Cardiac fibroblast (primary cell): ENCODE measurements around the gene ST8SIA3.

Source experiments
- DNase-seq, 2 donors: peaks; one replicate each; pipeline versions ENCODE4 v3.0.0 to v3.0.0-alpha.2; 2010; ENCODE audit warnings: low read depth in 2 of 2
- H3K4me3 ChIP-seq, 2 donors: replicated peaks in 1 of 2; 1 replicate in 1 of 2; 2 replicates in 1 of 2; pipeline ENCODE4 v1.5.1; 2011; ENCODE audit warnings: low read depth in 2 of 2, low read length in 2 of 2, mild to moderate bottlenecking in 2 of 2, moderate library complexity in 1 of 2
- CTCF ChIP-seq: IDR thresholded peaks from one replicate; pipeline ENCODE4 v1.5.1; 2011; ENCODE audit warnings: low read depth, mild to moderate bottlenecking, low read length, inconsistent platforms

The ST8SIA3 gene

DNA sequence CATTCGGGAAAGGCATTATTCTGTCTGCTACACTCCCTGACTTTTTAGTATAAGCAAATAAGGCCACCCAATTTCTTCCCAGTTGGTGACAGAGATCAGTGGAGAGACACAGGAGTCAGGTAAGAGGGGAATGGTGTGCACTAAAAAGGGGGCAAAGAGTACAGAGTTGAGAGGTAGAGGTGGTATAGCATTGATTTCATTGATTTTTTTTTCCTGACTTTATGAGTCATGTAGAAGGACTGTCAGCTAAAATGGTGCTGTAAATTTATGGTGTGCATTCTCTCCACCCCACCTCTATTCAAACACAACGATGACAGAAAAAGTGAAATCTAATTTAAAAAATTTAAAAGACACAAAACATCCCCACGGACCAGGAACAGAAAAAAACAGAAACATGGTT is 23.7 kb upstream of the ST8SIA3 start:
- no peak for TF ChIP-seq CTCF
- no peak overlapping the region for H3K4me3 ChIP-seq

DNA sequence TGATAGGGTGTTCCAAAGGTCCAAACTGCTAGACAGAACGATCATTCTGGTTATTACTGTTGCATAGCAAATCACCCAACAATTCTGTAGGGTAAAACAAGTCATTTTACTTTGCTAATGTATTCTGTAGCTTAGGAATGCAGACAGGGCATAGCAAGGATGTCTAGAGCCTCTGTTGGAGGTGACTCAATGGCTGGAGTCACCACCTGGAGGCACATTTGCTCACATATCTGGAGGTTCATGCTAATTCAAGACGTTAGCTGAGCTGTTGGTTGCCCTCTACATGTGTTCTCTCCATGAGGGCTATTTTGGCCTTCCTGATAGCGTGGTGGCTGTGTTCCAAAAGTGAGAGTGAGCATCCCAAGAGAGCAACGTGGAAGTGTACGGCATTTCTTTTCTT is 22.5 kb upstream of the ST8SIA3 start:
- TF ChIP-seq CTCF: no peak

More for the DNA sequence above, 23.7 kb upstream of the ST8SIA3 start:
- no peak for DNase-seq

GRCh38 chr18:57331718-57332117 is 20.6 kb upstream of the ST8SIA3 start:
- DNase-seq: no peak
- H3K4me3 ChIP-seq: no peak overlapping the region
- TF ChIP-seq CTCF: no peak

More for the DNA sequence above, 22.5 kb upstream of the ST8SIA3 start:
- H3K4me3 ChIP-seq: no peak overlapping the region
- no peak for DNase-seq

DNA sequence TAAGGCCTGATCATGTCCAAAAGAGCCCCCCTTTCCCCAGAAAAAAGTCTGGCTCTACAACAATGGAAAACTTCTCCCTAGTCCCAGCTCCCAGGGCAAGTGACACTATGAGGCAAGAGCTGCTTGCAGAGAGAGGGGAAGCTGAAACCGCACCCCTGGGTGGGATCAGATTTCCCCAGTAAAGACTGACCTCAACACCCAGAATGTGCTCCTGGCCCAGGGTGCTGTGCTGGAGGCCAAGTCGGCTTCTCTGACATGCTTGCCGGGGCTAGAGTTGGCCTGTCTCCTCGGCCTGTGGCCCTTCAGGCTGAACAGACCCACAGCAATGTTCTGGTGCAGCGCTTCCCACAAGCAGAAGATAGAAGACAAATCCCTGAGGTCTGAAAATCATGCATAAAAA is 18.4 kb upstream of the ST8SIA3 start:
- no peak for TF ChIP-seq CTCF
- DNase-seq: no peak
- H3K4me3 ChIP-seq: no peak overlapping the region

- no peak for DNase-seq
- no peak for TF ChIP-seq CTCF
- H3K4me3 ChIP-seq: no peak overlapping the region
Observed at GRCh38 chr18:57334383-57334782, 18.0 kb upstream of the ST8SIA3 start.

DNA sequence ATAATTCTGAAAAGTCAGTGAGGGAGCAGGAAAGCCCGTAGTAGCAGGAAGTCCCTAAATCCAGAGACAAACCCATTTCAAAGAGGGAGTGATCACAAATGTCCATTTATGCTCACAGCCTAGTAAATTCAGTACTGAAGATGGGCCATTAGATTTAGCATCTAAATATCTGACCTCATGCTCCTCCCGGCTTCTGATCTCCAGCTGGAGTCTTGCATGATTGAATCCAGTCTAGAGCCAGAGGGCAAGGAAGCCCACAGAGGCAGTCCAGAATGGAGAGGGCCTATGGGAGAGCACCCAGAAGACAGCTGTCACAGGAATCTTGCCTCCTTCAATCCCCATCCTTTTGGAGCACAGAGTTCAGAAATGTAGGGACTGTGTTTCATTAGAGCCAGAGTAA is 16.0 kb upstream of the ST8SIA3 start:
- no peak overlapping the region for H3K4me3 ChIP-seq
- no peak for TF ChIP-seq CTCF
- no peak for DNase-seq

- no peak for DNase-seq
Observed at GRCh38 chr18:57337890-57338289, 14.5 kb upstream of the ST8SIA3 start.

More at GRCh38 chr18:57337890-57338289, 14.5 kb upstream of the ST8SIA3 start:
- no peak for TF ChIP-seq CTCF
- no peak overlapping the region for H3K4me3 ChIP-seq
